Measurements from ENCODE around the gene PLK3. TPM values are rescaled to one million over a fixed set of nuclear protein-coding genes. Genes with fewer than 3 reads are reported as not detected.

The PLK3 gene
- total and polyA plus RNA-seq, 2 donors (not counting 3 experiments of a cell fraction or from before 2014, with no cell fraction given): 55.0 to 66.7 TPM

GRCh38 chr1:44821240-44821715 is 21.1 kb downstream of the PLK3 start:
- CTCF ChIA-PET: interaction anchor here (0.7 to 7.1 kb wide), 7 partner anchors 12 to 193 kb away, joined by 3 to 57 read pairs (median 6); partner anchors contain the start of genes BEST4, BTBD19 and PLK3
- Histone ChIP-seq H4K20me1 (replicated peaks; ENCODE audit: control insufficient read depth, extremely low read depth, insufficient read depth, low read length) (no peaks in the 10 kb centered on the region), H3K9ac (replicated peaks; ENCODE audit: extremely low read depth, insufficient read depth, low read length) (no peak overlapping the region), H3K9me3 (replicated peaks; ENCODE audit: control insufficient read depth, insufficient read depth, low read length) (no peaks in the 10 kb centered on the region), H3K4me1 (ENCODE audit: control insufficient read depth, extremely low read depth, insufficient read depth, low read length) (peaks cover 10% of the 10 kb centered on the region), H3K79me2 (ENCODE audit: control insufficient read depth, insufficient read depth, low read length) (no peaks in the 10 kb centered on the region), H3K36me3 (ENCODE audit: control insufficient read depth in 2 of 2, extremely low read depth in 1 of 2, insufficient read depth in 2 of 2, low read length in 2 of 2) (no peaks in the 10 kb centered on the region), H3K9me1 (replicated peaks; ENCODE audit: control insufficient read depth, extremely low read depth, insufficient read depth, low read length) (no peaks in the 10 kb centered on the region), H3K4me2 (ENCODE audit: insufficient read depth, low read length) (no peak overlapping the region), H2AFZ (ENCODE audit: low read depth, low read length) (no peak overlapping the region), H3K27ac (ENCODE audit: insufficient read depth, low read depth, low read length) (no peak overlapping the region), H3K27me3 (ENCODE audit: control insufficient read depth in 2 of 2, insufficient read depth in 2 of 2, low read length in 2 of 2) (no peaks in the 10 kb centered on the region), H3K4me3 (replicated peaks in 1 of 3; ENCODE audit: insufficient read depth in 1 of 3, low read depth in 1 of 3, low read length in 3 of 3) (no peak overlapping the region)
- intact Hi-C loops (cut with micrococcal nuclease) (no loop called here), dilution Hi-C loops (cut with MboI; ENCODE audit: extremely low pct_ligation_motif_present, low sequenced_read_pairs) (no loop called here)
- no peak for TF ChIP-seq MAX (IDR thresholded peaks at IDR 0.05; ENCODE audit: insufficient read depth, insufficient read length)
- no peak for TF ChIP-seq CTCF (IDR thresholded peaks at IDR 0.05; ENCODE audit: extremely low read depth in 1 of 2, insufficient read depth in 1 of 2, low read depth in 1 of 2, low read length in 2 of 2)
- TF ChIP-seq MYC (IDR thresholded peaks at IDR 0.05; ENCODE audit: low read depth, low read length): no peak
- no peak for TF ChIP-seq POLR2AphosphoS5 (IDR thresholded peaks at IDR 0.05; ENCODE audit: insufficient read depth, low read depth, low read length)
- TF ChIP-seq FOS (IDR thresholded peaks at IDR 0.05; ENCODE audit: borderline replicate concordance, insufficient read depth, low read length): no peak
- no peak for TF ChIP-seq JUN (IDR thresholded peaks at IDR 0.05; ENCODE audit: borderline replicate concordance, insufficient read depth, insufficient read length, low read depth)
- no peak for TF ChIP-seq EZH2 (IDR thresholded peaks at IDR 0.05; ENCODE audit: borderline replicate concordance, low read depth, low read length, severe bottlenecking)
- no peak for TF ChIP-seq POLR2A (IDR thresholded peaks at IDR 0.05; ENCODE audit: low read depth, low read length)
- no peak for TF ChIP-seq GATA2 (IDR thresholded peaks at IDR 0.05; ENCODE audit: insufficient read depth, insufficient read length, low read depth, low read length)
- no peak for FAIRE-seq
- no TSS peak for BruUV-seq (replicated peaks)
- POLR2A ChIA-PET: interaction anchor here (0.5 to 7.3 kb wide), 4 partner anchors 13 to 46 kb away, joined by 3 to 97 read pairs (median 6); partner anchors contain the start of genes BTBD19, DYNLT4 and RPS8
- DNase-seq (ENCODE audit: low read depth, low spot score): no peak
